Testis (tissue), 2 donors: ENCODE measurements around the gene L3HYPDH.

Experiments used
- CTCF ChIP-seq, 3 experiments: fragments of 450-650 bp in 2 of 3; fragments of 200-600 bp in 1 of 3; sonication (generic) in 1 of 3; IDR thresholded peaks; one replicate each; pipeline ENCODE4 v1.5.1; 2016 to 2019; ENCODE audit warnings: antibody characterized with exemption in 3 of 3, mild to moderate bottlenecking in 2 of 3, moderate library complexity in 1 of 3
- POLR2A ChIP-seq: fragments of 450-650 bp; IDR thresholded peaks from one replicate; pipeline ENCODE4 v1.6.1; 2017; ENCODE audit warnings: antibody characterized with exemption, mild to moderate bottlenecking, moderate library complexity

DNA sequence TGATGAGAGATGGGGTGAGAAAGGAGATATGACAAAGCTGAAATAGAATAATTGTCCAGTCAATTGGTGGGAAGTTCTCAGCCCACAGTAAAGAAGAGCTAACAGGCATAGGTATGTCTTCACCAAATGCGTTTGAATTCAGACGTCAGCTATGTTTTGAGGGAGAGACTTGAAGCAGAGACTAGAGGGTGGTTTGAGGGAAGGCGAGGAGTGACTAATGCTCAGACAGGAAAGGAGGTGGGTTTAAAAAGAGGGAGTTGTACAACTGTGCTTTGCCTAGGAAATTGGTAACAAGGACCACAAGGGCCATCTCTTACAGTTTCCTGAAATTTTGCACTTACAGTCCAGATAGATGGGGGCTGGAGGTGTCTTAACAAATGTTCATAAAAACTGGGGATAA lies 6.5 kb upstream of the L3HYPDH start:
- no peak for TF ChIP-seq POLR2A
- no peak for TF ChIP-seq CTCF (IDR thresholded peaks at IDR 0.05)
